ENCODE measurements around the gene ERG.

DNA sequence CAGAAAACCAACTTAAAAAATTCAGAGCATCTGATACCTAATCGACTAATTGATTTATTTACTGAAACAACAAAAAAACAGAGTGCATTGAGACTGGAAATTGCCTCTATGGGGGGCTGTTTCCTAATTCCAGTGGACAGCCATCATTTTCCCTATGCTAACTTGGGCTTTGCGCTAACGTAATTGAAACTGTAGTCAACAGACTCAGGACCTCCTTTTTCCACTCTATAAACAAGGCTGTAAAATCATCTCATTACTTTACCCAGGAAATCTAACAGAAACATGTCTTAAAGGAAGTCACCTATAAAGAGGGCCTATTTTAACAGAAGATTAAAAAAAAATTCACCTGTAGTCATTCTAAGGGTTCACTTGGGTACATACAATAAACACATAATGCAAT, 2.1 kb downstream of the ERG start:
- TF ChIP-seq, protein P1, sequence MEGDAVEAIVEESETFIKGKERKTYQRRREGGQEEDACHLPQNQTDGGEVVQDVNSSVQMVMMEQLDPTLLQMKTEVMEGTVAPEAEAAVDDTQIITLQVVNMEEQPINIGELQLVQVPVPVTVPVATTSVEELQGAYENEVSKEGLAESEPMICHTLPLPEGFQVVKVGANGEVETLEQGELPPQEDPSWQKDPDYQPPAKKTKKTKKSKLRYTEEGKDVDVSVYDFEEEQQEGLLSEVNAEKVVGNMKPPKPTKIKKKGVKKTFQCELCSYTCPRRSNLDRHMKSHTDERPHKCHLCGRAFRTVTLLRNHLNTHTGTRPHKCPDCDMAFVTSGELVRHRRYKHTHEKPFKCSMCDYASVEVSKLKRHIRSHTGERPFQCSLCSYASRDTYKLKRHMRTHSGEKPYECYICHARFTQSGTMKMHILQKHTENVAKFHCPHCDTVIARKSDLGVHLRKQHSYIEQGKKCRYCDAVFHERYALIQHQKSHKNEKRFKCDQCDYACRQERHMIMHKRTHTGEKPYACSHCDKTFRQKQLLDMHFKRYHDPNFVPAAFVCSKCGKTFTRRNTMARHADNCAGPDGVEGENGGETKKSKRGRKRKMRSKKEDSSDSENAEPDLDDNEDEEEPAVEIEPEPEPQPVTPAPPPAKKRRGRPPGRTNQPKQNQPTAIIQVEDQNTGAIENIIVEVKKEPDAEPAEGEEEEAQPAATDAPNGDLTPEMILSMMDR (conservative IDR thresholded peaks at IDR 0.05; ENCODE audit: low read length) = no peak
- TF ChIP-seq EZH2phosphoT487 (IDR thresholded peaks at IDR 0.05; ENCODE audit: borderline replicate concordance) = no peak
